Stimulated activated CD8-positive, alpha-beta memory T cell treated with anti-CD3 and anti-CD28 coated beads, Interleukin-2, amount 100 ng/mL, for 48 hours (primary cell): Measurements from ENCODE around the gene TCFL5.
A peak's percentile ranks its signal among the peaks of the same experiment; 100 is the strongest.

ENCODE experiments used
- DNase-seq, 2 donors: peaks; one replicate each; pipeline ENCODE4 v3.0.0-alpha.2; 2020; ENCODE audit warnings: low read depth in 2 of 2

Gene TCFL5

DNA sequence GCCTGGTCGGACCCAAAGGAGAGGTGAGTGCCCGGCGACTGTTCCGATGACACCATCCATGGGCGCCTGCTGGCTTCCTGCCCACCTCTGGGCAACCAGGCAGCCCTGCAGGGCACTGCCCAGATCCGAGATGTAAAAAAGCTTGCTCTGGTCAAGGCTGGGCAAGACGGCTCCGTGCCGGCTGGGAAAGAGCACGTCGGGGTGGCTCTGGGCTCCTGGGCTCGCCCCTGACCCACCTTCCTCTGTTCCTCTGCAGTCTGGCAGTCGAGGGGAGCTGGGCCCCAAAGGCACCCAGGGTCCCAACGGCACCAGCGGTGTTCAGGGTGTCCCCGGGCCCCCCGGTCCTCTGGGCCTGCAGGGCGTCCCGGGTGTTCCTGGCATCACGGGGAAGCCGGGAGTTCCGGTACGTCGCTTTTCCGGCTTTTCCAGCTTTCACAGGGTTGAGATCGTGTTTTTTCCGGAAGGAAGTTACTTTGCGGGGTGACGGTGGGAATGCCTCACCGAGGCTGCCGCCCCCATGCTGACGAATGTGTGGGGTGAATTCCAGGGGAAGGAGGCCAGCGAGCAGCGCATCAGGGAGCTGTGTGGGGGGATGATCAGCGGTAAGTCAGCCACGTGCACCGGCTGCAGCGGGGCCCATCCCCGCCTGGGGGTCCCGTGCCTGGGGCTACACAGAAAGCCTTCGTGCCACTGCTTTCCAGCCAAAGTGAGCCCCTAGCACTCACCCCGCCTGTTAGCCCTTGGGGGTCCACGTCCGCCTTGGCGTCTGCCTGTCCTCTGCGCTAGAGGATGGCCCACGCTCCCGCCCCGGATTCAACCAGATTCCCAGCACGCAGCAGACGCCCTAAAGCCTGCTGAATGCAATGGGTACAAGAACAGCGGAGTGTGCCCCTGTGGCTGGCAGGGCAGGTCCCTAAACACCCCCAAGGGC, 25.4 kb downstream of the TCFL5 start:
- DNase-seq = no peak

DNA sequence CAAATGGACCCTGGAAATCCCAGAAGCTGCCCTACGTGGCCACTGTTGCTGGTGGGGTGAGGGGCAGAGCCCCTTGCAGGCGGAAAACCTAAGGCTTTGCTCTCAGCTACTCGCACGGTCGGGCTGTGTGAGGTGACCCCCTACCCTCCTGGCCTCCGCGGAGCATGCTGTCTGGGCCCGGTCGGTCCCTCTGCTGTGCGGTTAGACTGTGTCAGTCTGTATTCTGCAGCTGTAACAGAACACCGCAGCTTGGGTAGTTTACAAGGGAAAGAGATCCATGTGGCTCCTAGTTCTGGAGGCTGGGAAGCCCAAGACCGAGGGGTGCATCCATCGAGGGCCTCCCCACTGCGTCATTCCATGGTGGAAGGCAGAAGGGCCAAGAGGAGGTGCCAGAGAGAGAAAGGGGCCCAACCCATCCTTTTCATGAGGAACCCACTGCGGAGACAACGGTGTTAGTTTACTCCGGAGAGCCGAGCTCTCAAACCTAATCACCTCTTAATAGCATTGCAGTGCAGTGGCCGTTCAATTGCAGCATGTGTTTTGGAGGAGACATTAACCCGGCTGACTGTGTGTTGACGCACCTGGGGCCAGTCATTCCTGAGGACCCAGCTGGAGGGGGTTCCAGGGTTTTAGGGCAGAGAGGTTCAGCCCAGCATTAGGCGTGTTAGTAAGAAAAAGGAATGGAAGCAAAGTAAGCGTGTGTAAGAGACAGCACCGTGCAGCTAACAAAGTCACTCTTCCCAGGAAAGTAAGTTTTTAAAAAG, 26.5 kb downstream of the TCFL5 start:
- no peak for DNase-seq

DNA sequence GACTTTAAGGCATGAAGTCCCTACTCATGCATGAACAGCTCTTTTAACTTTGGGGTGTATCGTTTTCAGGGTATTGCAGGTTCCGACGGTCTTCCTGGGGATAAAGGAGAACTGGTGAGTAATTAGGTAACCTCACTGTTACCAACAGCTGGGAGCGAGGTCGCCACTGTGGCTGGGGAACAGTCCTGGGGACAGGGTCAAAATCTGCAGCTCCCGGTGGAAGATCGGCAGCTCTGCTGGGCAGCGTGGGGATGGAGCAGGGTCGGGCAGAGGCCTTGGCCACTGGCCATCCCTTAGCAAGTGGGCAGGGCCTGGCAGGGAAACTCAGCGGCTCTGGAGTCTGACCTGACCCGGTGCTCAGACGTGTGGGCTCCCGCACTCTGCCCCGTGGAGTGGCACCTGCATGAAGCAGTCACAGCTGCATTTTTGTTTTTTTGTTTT, 28.7 kb downstream of the TCFL5 start:
- no peak for DNase-seq

DNA sequence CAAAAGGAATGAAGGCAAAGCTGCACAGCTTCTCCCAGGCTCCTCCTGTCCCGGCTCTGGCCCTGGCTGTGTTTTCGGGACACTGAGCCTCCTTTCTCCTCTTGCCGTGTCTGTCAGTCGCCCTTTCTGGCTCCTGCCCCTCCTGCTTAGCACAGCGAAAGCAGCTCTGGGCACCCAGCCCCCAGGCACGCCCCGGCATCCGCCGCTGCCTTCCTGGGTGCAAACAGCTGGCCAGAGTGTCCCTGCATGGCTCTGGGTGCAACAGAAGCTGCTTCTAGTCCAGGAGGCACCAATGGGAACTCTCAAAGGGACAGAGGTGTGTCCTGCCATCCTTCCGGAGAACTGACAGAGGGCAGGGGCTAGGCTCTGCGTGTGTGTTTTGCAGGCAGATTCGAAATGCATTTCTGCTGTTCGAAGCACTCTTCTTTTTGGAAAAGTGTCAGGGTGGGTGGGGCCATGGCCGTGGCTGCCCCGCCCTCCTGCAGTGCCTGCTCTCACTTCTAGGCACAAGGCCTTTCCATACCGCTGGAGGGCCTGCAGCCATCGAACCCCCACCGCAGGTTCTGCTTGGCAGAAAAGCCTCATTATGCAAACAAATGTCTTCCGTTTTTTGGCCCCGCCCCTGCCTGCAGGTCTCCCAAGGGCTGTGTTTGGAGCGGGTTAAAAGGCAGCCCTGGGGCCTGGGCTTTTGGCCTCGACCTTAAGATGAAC, 29.3 kb downstream of the TCFL5 start:
- DNase-seq = peak in 1 of 2 donors; percentile 17

DNA sequence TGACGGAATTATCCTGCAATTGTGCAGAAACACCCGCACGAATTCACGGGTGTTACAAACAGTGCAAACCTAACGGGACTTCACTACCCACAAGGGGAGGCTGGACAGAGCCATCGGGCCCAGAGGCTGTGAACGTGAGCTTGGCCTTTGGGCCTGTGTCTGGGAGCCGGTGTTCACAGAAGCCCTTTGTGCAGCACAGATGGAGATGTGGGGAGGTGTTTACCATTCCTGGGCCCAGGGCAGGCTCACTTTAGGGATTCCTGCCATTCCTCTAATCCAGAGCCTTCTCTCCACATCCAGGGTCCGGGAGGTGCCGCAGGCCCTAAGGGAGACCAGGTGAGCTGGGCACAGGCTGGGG, 29.8 kb downstream of the TCFL5 start:
- no peak for DNase-seq

DNA sequence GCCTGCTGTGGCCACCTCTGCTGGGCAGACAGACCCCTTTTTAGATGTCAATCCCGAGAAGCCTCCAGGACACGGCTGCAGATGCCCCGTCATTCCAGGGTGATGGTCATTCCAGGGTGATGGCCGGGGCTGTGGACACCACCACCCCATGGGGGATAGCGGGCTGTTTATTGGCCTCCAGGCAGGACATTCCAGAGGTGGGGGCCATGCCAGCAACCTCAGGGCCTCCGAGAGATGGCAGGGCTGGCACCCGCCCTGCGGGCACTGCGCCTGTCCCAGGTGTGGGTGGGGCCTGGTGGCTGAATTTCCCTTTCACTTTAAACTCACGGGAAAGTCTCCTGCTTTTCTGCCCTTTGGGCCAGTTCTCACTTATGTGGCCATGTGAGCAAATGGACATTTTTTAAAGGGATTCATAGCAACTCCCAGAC, 30.2 kb downstream of the TCFL5 start:
- no peak for DNase-seq

DNA sequence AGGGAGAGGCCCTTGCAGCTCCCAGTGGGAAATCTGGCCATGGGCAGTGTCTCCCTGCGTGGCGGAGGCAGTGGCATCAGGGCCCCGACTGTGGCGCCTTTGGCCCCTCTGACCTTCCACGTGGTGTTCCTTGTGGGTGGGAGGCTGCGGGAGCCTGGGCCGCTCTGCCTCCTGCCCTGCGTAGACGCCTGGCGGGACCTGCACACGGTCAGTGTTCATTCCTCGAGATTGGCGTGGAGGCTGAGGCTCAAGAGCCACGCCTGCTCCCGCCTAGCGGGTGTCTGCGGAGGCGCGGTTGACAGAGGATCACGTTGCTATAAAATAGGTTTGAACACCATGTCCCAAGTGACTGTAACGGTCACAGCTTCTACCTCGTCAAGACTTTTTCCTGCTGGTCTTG, 30.8 kb downstream of the TCFL5 start:
- DNase-seq = no peak

DNA sequence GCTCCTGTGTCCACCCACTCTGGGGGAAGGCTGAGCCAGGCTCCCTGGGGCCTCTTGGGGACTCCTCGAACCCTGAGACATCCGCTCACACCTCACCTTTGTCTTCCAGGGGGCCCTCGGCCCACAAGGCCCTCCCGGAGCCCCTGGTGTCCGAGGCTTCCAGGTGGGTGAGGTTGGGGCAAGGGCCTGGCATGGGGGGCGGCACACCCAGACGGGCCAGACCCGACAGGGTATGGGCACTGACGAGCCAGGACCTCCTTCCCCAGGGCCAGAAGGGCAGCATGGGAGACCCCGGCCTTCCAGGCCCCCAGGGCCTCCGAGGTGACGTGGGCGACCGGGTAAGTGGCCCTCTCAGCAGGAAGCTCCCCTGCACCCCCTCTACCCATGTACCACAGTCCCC, 31.4 kb downstream of the TCFL5 start:
- no peak for DNase-seq

DNA sequence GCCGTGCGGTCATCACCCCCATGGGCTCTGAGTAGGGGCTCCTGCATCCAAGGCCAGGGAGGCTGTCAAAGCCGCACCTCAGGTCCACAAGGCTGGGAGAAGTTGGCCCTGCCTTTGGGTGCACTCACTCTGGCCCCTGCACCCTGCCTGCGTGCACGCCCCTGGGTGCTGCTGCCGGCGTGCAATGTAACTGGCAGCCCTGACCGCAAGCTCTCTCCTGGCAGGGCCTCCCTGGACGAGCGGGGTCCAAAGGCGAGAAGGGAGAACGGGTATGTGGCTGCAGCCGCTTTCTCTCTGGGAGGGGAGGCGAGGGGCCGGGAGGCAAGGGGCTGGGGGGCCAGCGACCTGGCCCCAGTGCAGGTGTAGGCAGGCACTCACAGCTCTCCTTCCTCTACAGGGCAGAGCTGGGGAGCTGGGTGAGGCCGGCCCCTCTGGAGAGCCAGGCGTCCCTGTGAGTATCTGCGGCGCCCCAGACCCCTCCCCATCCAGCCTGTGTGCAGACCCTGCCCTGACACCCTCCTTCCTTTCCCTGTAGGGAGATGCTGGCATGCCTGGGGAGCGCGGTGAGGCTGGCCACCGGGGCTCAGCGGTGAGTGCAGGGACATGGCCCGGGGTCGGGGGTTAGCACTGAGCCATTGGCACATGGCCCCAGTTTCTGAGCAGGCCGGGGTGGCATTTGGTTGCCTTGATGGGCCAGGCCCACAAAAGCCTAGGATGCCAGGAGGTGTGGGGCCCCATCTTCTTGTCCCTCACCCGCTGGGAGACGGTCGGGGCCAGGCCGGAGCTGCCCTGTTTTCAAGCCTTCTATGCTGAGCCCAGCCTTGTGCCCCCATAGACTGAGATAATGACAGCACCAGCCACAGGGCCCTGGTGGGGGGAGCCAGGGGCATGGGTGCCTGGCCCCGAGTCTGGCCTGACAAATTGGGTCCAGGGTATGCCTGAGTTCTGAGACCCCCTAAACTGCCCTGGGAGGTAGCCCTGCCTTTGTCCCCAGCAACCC, 32.1 kb downstream of the TCFL5 start:
- no peak for DNase-seq

DNA sequence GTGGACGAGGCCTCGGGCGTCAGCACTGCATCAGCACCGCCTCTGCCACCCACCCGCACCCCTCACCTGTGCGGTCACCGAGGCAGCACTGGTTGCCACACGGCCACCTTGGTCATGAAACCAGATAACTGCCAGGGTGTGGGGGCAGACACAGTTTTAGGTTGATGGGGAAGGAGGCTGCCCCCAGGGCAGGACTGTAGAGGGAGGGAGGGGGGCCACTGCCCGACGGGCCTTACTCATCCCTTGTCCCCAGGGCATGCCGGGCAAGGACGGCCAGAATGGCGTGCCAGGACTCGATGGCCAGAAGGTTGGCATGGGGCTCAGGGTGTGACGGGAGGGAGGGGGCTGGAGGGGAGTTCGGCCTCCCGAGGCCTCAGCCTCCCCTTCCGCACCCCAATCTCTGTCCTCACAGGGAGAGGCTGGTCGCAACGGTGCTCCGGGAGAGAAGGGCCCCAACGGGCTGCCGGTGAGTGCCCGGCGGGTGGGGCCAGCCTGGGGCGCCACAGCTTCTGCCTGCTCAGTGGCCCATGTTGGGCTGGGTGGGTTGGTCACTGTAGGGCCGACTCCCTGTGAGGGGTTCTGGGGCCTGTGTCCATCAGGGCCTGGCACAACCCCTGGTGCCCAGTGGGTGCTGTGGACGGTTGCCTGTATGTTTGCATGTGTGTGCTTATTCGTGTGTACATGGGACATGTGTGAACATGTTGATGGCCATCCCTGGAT, 33.0 kb downstream of the TCFL5 start:
- no peak for DNase-seq

DNA sequence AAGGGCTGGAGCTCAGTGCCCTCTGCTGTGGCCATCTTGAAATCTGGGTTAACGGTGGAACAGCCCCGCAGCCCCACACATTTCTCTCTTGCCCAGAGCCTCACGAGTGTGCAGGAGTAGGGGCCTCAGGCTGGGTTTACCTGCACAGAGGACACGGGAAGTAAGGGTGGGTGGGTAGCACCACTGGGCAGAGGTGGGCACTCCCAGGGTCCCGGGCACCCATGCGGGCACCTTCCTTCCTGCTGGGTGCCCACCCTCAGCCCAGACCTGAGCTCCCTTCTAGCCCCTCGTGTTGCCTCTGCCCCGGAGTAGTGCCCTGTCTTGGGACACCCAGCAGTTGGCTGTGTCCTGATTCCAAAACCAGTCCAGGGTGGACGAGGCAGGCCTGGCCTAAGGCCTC, 33.6 kb downstream of the TCFL5 start:
- DNase-seq = no peak

DNA sequence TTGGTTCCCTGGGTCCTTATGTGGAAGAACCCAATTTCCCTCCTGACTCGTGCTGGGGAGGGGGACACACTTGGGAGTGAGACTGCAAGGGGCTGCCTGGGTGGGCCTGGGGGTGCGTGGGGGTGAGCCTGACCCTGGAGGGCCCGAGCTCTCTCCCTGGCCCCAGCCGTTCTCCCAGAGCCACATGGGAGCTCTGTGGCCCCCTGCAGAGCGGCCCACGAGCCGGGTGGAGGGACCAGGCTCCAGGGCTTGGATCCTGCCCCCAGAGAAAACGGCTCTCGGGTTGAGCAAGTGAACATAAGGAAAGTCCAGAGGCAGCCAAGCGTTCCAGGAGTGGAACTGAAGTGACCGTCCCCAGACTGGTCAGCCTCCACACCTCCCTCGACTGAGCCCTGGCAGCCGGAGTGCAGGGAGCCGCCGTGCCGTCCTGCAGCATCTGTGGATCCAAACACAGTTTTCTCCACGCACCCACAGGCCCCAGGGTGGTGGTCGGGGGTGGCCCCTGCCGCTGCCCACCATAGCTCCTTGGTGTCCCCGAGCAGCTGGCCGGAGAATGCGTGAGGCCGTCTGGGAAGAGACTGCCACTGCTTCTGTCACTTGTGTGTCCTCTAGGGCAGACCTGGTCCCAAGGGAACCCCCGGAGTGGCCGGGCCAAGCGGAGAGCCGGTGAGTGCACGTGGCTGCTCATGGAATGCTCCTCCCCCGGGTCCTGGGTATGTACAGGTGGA, 34.1 kb downstream of the TCFL5 start:
- DNase-seq = no peak

DNA sequence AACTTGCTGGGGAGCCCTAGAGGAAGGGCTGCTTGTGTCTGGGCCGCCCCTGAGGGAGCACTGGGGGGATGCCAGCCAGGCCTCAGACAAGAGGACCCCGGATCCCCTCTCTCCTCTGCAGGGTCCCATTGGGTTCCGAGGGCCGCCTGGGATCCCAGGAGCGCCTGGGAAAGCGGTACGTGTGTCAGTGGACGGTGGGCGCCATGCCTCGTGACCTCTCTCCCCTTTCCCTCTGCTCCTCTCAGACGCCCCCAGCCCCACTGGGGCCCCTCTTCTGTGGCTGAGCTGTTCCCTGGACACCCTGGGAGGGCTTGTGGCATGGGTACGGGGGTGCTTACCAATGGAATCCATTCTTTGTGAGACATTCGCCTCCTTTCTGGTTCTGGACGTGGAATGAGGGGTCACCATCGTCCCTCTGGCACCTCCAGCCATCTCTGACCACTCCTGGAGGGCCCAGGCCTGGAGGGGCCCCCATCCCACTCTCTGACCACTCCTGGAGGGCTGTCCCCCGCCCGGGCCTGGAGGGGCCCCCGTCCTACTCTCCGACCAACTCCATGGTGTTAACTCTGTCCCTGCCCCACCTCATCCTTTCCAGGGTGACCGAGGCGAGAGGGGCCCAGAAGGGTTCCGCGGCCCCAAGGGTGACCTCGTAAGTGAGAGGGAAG, 34.8 kb downstream of the TCFL5 start:
- no peak for DNase-seq

DNA sequence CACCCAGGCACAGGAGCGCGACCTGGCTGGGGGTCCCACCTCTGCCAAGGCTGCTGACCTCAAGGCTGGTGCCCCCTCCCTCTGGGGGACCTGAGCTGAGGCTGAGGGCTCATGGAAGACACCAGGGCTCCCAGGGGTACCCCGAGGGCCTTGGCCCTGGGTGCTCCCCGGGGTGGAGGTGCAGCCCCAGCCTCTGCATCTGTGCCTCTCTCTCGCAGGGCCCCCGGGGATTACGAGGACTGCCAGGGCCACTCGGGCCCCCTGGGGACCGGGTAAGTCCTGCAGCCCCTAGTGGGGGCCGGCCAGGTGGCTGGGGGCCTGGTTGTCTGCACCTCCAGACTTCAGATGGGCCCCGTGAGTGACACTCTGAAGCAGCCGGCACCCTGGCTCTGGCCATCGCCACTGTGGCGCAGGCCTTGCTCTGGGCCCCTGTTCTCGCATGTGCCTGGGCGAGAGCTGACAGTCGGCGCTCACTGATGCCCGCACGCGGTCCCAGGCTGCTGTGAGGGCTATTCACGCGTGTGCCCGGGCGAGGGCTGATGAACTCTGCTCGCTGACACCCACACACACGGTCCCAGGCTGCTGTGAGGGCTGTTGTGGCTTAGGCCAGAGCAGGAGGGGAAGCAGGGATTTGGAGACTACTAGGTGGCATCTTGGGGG, 35.5 kb downstream of the TCFL5 start:
- DNase-seq = no peak

DNA sequence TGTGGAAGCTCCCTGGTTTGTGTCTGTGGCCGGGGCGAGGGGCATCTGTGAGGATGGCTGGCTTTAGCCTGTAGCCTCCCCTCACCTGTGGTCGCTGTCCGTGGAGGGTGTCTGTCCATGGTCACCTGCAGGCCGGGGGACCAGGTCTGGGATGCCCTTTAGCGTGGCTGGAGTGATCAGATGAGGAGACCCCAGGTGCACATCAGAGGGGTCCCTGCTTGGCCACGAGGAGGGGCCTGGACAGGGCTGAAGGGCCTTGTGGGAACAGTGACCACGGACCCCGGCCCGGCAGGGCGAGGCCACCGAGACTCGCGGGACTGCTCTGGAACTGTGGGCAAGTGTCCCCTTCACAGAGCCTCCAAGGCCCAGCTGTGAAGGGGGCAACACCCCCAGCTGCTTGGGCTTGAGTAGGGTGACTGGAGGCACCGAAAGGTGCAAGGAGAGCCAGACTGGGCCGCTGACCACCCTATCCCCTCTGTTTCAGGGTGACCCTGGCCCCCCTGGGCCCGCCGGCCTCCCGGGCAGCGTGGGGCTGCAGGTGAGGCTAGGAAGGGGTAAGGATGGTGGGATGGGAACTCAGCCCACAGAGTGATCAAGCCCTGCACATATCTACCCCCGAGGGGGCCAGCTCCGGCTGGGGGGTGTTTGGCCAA, 36.2 kb downstream of the TCFL5 start:
- DNase-seq = no peak

DNA sequence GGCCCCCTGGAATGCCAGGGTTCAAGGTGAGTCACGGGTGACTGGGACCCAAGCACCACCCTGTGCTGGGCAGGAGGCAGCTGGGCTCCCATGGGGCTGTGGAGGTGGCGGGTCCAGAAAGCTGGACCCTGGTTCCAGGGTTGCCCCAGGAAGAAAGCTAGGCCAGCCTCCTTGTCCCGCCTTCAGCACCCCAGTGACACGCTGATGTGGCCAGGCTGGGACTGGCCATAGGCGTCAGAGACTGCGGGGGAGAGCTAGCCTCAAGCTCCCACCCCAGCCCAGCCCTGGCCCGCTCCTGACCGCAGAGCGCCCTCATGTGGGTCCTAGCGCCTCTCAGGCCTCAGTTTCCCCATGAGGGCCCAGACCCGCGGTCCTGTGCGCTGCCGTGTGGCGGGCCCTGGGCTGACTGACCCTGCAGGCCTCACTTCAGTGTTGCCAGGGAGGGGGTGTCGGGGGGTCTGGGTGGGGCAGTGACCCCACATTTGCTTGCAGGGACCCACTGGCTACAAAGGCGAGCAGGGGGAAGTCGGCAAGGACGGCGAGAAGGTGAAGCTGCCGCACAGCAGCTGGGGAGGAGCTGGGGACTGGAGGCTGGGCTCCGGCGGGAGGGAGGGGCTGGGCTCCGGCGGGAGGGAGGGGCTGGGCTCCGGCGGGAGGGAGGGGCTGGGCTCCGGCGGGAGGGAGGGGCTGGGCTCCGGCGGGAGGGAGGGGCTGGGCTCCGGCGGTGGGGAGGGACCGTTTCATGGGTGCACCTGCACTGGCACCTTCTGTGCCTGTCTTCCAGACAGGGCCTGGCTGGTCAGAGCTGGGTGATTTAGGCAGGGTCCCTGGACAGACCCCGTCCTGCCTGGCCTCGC, 36.9 kb downstream of the TCFL5 start:
- no peak for DNase-seq
